HS-5 (cell line): ENCODE measurements around the gene TMEM266.
A peak's percentile ranks its signal among the peaks of the same experiment; 100 is the strongest.

Experiments used
- DNase-seq: peaks from one replicate; pipeline ENCODE4 v3.0.0-alpha.2; 2012; ENCODE audit warnings: low read depth

TMEM266 gene

DNA sequence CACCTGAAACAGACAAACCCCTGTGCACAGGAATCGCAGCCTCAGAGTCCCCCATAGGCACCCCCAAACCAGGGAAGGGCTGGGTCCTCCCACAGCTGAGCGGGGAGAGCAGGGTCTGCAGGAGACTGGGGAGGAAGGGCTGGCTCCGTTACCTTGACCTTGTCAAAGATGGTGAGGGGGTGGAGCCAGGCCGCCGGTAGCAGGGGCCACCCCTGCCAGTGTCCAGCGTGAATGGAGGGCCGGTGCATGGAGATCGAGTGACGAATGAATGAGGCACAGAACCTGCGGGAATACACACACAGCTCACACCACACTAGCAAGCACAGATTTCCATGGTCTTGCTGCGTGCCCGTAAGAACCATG lies 102.2 kb downstream of the TMEM266 start:
- DNase-seq: no peak

DNA sequence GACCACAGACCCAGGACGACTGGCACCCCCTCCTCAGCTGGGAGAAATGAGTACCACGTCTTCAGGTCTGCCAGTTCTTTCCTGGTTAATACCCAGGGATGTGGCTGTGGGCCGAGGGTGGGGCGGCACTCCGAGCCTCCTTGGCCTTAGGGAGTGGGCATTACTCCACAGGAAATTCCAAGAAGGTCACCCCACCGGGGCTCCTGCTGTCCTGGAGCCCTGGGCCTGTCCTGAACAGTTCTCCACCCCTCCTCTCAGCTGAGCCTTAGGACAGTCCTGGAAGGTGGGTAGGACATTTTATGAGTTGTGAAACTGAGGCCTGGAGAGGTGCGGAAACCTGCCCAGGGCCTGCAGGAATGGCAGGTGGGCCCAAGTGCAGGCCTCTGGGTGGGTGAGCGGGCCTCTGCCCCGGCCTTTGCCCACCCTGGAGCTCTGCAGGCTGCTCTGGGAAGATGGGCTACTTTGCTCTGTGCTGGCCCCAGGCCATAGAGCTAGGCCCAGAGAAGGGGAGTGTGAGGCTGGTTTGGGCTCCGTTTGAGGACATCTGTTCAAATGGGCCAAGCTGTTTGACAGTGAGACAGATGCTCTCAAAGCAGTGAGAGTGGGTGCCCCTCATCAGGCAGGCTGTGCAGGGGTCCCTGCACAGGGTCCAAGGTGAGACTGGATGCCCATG lies 103.1 kb downstream of the TMEM266 start:
- no peak for DNase-seq

DNA sequence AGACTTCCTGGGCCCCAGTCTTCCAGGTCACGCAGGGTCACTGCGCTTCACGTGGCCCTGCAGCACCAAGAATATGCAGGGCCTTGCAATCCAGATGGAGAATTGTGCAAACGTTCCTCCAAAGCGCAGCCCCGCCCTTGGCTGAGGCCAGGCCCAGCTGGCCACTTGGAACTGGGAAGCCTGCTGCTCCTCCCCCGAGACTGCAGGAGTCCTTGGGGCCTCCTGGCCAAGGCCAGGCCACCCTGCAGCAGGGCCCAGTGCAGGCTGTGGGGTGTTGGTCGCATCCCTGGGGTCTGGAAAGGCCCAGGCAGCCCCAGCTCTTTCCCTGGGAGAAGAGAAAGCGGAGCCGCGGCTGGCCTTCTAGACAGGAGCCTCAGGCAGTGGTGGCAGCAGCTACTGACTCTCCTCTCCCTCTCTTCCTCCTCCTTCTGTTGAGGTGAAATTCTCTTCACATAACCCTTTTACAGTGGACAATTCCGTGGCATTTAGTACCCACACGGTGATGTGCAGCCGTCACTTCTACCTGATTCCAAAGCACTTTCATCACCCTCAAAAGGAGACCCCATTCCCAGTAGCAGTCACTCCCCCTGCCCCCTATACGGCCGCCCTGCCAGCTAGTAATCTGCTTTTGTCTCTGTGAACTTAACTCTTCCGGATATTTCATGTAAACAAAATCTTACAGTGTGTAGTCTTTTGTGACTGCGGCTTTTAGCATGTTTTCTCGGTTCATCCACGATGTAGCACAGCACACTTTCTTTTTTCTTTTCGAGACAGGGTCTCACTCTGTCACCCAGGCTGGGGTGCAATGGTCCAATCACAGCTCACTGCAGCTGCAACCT lies 103.9 kb downstream of the TMEM266 start:
- no peak for DNase-seq

DNA sequence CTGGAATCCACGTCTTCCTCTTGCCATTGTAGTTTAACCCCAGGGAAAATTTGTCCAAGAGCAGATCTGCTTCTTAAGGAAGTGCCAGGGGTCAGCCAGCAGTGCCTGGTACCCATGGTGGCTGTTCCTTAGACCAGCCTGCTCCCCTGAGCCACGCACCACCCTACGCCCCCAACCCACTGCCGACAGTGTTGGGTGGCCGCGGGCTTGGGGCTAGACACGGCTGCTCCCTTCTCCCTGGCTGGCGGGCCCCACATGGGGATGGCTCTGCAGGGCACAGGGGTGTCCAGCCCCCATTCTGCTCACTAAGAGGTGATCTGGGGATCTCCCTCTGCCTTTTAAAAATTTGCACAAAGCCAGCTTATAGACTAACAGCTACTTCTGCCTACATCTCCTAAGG lies 104.8 kb downstream of the TMEM266 start:
- DNase-seq: no peak

DNA sequence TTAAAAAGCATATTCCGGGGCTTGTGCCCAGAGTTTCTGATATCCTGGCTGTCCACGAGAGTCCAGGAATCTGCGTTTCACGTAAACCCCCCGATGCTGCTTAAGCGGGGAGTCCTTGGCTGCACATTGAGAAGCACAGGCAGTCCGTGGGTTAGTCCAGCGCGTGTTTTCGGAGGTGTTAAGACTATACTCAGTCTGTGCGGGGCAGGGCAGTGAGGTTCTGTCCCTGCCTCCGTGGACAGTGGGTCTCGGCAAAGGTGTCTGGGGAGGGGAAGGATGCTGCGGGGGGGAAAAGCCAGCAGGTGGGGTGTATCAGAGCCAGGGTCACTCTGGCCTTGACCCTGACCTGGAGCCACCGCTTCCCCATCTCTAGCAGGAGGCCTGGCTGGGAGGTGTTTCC lies 106.2 kb downstream of the TMEM266 start:
- DNase-seq: no peak

DNA sequence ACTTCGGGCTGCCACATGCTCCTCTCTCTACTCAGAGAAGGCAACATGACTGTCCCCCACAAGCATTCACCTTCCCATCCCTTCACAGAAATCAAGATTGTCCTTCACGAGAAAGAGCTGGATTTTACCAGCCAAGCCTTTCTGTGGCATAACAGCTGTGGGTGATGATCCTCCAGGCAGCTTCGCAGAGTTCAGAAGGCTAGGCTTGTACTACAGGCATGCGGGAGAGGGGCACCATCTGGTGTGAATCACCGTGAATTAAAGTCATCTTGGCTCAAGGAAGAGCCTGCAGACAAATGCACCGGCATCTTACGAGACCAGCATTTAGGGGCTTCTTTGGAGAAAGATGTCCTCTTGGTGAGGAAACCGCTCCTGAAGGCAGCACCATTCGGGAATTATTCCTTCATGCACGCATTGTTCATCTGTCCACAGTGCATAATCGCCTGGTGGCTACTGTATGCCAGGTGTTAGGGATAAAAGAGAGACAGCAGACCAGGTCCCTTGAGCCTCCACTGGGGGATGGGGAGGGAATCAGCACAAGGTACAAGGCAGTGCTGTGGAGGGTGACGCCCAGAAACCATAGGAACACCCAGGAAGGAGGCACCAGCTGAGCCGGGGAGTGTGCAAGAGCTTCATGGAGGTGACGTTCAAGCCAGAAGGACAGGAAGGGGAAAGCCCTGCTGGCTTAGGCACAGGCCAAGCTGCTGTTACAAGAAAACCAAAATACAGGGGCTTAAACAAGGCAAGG lies 108.6 kb downstream of the TMEM266 start:
- no peak for DNase-seq

- DNase-seq: no peak
Measured at GRCh38 chr15:76169018-76169417, 109.2 kb downstream of the TMEM266 start.

DNA sequence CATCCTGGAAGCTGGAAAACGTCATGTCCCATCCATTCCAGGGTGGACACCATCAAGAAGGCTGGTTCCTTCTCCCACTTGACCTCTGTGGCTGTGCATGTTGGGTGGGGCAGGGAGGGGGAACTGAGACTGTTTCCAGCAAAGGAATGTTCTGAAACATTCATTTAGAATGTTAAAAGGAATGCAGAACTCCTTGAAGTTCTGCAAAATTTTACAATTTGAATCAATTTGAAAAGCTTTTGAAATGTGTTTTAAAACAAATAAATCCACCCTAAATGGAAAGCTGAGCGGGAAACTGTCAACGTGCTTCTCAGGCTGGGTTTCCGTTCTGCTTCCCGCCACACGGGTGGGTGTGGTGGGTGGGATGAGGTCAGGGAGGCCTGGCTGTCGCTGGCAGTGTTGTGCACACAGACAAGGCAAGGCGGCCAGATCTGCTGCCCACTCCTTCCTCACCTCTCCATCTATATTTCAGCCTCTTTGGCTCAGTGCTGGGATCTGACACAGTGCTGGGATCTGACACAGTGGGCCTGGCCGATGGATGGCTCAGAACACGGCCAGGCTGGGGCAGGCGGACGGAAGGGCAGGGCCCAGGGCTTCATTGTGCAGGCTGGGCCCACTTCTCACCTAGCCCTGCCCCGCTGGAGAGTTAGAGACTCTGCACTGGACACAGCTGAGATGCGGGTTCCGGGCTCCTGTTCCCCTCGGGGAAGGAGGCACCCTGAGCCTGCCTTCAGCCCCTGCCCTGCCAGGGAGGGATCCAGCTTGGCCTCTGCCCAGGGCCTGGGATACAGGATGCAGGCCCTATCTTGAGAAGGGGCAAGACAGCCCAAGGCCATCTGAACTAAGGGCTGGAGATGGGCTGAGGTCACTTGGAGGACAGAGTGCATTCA lies 110.4 kb downstream of the TMEM266 start:
- DNase-seq: no peak

DNA sequence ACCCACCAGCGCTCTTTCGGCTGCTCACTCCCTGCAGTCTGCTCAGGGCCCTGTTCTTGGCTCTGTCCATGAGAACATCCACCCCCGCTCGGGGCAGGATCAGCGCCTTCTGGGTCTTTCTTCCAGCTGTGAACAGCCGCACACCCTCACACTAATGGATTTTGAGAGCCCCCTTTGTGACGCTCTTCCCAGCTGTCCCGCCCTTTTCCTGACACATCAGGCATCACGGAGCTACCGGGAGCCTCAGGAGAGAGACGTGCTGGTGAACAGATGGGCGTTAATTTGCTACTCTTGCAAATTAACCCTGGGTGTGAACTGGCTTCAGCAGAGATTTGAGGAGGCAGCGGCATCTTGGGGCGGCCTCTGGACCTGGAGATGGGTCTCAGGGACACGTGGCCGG lies 113.0 kb downstream of the TMEM266 start:
- no peak for DNase-seq

- DNase-seq: no peak
Measured at GRCh38 chr15:76173317-76173834, 113.6 kb downstream of the TMEM266 start.

DNA sequence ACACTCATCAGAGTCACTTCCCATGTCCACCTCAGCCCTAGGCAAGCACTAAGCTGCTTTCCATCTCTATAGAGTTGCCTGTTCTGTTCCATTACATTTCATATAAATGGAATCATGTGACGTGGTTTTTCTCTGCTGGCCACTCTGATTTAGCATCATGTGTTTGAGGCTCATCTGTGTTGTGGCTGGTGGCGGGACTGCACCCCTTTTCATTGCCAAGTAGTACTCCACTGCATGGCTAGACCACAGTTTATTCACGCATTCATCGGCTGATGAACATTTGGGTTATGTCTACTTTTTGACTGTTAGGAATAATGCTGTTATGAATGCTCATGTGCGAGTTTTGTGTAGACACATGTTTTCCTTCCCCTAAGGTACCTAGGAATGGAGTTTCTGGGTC lies 114.9 kb downstream of the TMEM266 start:
- no peak for DNase-seq

DNA sequence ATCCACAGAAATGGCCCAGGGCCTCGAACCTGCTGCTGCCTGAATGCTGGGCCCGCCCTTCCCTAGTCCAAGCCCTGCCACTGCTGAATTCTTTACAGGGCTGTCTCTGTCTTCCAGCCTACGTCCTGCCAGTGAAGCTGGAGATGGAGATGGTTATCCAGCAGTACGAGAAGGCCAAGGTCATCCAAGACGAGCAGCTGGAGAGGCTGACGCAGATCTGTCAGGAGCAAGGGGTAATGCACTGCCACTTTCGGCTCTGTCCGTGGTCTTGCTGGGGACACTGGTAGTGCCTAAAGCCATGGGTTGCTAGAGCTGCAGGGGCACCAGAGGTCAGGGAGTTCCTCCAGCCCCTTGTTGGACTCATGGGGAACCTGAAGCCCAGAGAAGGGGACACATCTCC lies 115.7 kb downstream of the TMEM266 start:
- no peak for DNase-seq

- no peak for DNase-seq
Measured at GRCh38 chr15:76176059-76176458, 116.3 kb downstream of the TMEM266 start.

DNA sequence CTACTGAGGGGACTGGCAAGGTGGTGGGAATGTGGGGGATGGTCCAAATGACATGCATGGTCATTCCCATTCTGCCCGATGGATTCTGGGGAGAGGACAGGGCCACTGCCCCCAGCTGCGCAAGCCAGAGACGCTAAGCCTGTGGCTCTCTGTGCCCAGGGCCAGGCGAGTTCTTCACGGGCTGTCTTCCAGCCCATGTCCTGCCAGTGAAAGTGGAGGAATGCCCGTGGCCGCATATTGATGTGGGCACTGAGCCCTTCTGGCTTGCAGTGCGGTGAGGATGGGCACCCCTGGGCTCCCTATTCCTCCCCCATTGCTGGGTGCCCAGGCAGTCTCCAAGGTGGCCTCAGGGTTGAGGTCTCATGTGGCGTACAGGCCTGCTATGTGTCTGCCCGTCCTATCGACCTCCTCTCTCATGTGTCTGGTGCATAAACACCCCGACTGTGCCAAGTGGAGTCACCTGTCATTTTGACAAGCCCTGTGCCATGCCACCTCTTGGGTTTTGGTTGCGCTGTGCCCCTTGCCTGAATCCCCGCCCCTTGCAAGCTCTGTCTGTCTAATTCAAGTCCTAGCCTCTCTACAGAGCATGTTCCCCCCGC lies 116.8 kb downstream of the TMEM266 start:
- DNase-seq: no peak

DNA sequence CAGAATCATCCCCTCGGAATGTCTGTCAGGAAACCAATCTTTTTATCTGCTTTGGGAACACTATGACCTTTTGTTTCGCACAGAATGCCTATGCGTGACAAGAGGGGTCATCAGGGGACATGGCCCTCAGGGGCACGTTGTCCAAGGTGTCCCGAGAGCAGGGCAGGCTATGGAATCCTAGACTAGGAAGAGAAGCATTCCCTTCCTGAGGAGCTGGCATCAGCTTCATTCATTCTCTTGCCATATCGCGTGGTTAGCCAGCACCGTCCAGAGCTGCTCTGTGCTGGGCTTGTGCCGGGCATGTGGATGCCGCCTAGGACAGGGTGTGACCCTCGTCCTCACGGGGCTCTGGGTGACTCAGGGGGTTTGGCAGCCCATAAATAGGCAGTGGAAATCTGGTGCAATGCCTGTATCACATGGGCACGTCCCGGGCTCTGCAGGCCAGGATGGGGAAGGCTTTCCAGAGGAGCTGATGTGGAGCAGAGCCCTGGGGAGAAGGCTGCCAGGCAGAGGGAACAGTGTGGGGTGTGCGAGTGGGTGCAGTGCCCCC lies 117.8 kb downstream of the TMEM266 start:
- DNase-seq: peak; percentile 30

GRCh38 chr15:76178296-76179000 lies 118.7 kb downstream of the TMEM266 start:
- no peak for DNase-seq

DNA sequence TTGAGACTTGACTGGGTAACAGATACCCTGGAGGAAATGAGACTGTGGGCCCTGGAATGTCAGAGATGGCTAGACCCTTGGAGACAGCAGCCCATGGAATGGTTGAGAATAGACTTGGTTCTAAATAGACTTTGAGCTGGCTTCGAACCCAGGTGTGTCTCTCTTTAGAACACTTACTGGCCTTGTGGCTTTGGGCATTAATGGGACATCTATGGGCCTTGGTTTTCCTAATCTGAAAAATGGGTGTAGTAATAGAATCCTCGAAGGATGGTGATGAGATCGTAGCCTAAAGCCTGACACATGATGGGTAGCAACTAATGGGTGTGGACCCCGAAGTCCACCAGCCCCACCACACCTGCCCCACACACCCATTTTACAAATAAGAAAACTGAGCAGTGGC lies 119.2 kb downstream of the TMEM266 start:
- no peak for DNase-seq

- no peak for DNase-seq
Measured at GRCh38 chr15:76180321-76180720, 120.5 kb downstream of the TMEM266 start.

- no peak for DNase-seq
Measured at GRCh38 chr15:76181705-76182107, 121.9 kb downstream of the TMEM266 start.

GRCh38 chr15:76183930-76184649 lies 124.3 kb downstream of the TMEM266 start:
- no peak for DNase-seq
